Measurements from ENCODE around the gene TMLHE.
"Not testable (repeated sequence)": the region's sequence is repeated elsewhere in the genome, so short reads cannot be mapped to it uniquely, and the experiment has no call there.

The TMLHE gene

GRCh38 chrX:155491421-155491820 is 121.3 kb downstream of the TMLHE start:
- not testable (repeated sequence) for FAIRE-seq

GRCh38 chrX:155477136-155477535 is 135.6 kb downstream of the TMLHE start:
- not testable (repeated sequence) for FAIRE-seq

GRCh38 chrX:155466269-155466938 is 146.3 kb downstream of the TMLHE start:
- not testable (repeated sequence) for FAIRE-seq

GRCh38 chrX:155460501-155460900 is 152.3 kb downstream of the TMLHE start:
- FAIRE-seq, result not testable (repeated sequence)

- FAIRE-seq, result not testable (repeated sequence)
Observed at GRCh38 chrX:155458471-155458870, 154.3 kb downstream of the TMLHE start, which contains the start of gene F8A3. Gene F8A3, minus strand, starts transcription at chrX:155458620. Its CDS starts 20 bp downstream, at chrX:155458600.

- FAIRE-seq, result not testable (repeated sequence)
Observed at GRCh38 chrX:155457761-155458447, 154.8 kb downstream of the TMLHE start.

- no peak for FAIRE-seq
Observed at GRCh38 chrX:155441097-155441496, 171.7 kb downstream of the TMLHE start.
